Common myeloid progenitor, CD34-positive (primary cell): Measurements from ENCODE around the gene MRPL48.

Source experiments
- CTCF ChIA-PET: fragments of 350-600 bp; sonication (Branson Sonifier 250); formaldehyde crosslinking; loops from one replicate; lab custom pipeline; 2021; ENCODE audit warnings: antibody characterized with exemption; lab: Charles Lee
- POLR2A ChIA-PET: fragments of 350-600 bp; sonication (Branson Sonifier 250); formaldehyde crosslinking; loops from one replicate; lab custom pipeline; 2021; ENCODE audit warnings: antibody characterized with exemption; lab: Charles Lee
- DNase-seq, 3 donors: peaks; one replicate each; pipeline versions ENCODE4 v3.0.0 to v3.0.0-alpha.2; 2013
- H3K27ac ChIP-seq, 2 experiments: 1 replicate in 1 of 2; 2 replicates in 1 of 2; pipeline ENCODE4 v1.7.0; 2013; ENCODE audit warnings: inconsistent platforms in 2 of 2, low read length in 2 of 2, mild to moderate bottlenecking in 2 of 2, low read depth in 1 of 2, moderate library complexity in 1 of 2; ENCODE audit not compliant: severe bottlenecking in 2 of 2, insufficient read depth in 1 of 2, poor library complexity in 1 of 2
- H3K27me3 ChIP-seq, 5 experiments: replicated peaks in 2 of 5; 1 replicate in 3 of 5; 2 replicates in 2 of 5; pipeline versions ENCODE4 v1.6.1 to v1.7.0; 2013; ENCODE audit warnings: low read length in 4 of 5, mild to moderate bottlenecking in 2 of 5, moderate library complexity in 2 of 5, inconsistent platforms in 1 of 5; ENCODE audit not compliant: insufficient read depth in 5 of 5, control insufficient read depth in 4 of 5
- H3K36me3 ChIP-seq, 4 experiments: 1 replicate in 2 of 4; 2 replicates in 2 of 4; pipeline versions ENCODE4 v1.6.1 to v1.7.0; 2013; ENCODE audit warnings: low read length in 3 of 4, control low read depth in 1 of 4, mild to moderate bottlenecking in 1 of 4; ENCODE audit not compliant: control insufficient read depth in 4 of 4, insufficient read depth in 4 of 4
- H3K4me1 ChIP-seq, 4 experiments: 1 replicate in 3 of 4; 2 replicates in 1 of 4; pipeline versions ENCODE4 v1.6.1 to v1.7.1; 2013; ENCODE audit warnings: low read length in 3 of 4, mild to moderate bottlenecking in 3 of 4, control low read depth in 1 of 4, inconsistent platforms in 1 of 4, moderate library complexity in 1 of 4; ENCODE audit not compliant: control insufficient read depth in 4 of 4, insufficient read depth in 4 of 4; ENCODE audit errors: control extremely low read depth in 1 of 4
- H3K4me3 ChIP-seq, 7 experiments: 1 replicate in 4 of 7; 2 replicates in 3 of 7; pipeline versions ENCODE4 v1.5.1 to v1.7.0; 2013; ENCODE audit warnings: mild to moderate bottlenecking in 7 of 7, low read length in 6 of 7, moderate library complexity in 6 of 7, inconsistent platforms in 2 of 7, low read depth in 2 of 7, control low read depth in 1 of 7; ENCODE audit not compliant: insufficient read depth in 4 of 7, control insufficient read depth in 1 of 7; ENCODE audit errors: extremely low read depth in 1 of 7
- H3K9me3 ChIP-seq, 5 experiments: 1 replicate in 4 of 5; 2 replicates in 1 of 5; pipeline versions ENCODE4 v1.6.1 to v1.7.1; 2013; ENCODE audit warnings: low read length in 4 of 5, mild to moderate bottlenecking in 2 of 5, inconsistent platforms in 1 of 5, low read depth in 1 of 5, moderate library complexity in 1 of 5; ENCODE audit not compliant: control insufficient read depth in 4 of 5, insufficient read depth in 2 of 5; ENCODE audit errors: control extremely low read depth in 1 of 5
- WGBS: methylation state at CpG from one replicate; pipeline ENCODE4 v1.1.5; 2013; ENCODE audit not compliant: insufficient coverage; 5-methylcytosine and 5-hydroxymethylcytosine counted together

The MRPL48 gene

GRCh38 chr11:73801136-73801535, 13.5 kb downstream of the MRPL48 start:
- no peak overlapping the region for H3K27ac ChIP-seq
- no peaks in the 10 kb centered on the region for H3K27me3 ChIP-seq
- H3K9me3 ChIP-seq: no peaks in the 10 kb centered on the region
- no CpG with 5 or more reads among the region's 1 CpG for WGBS
- H3K4me3 ChIP-seq: no peak overlapping the region
- DNase-seq: no peak
- ChIA-PET POLR2A (no interaction called here), CTCF (no interaction called here)
- H3K4me1 ChIP-seq: no peaks in the 10 kb centered on the region
- peaks cover 0 to 18% (median 7%) of the 10 kb centered on the region in 4 experiments for H3K36me3 ChIP-seq

- Histone ChIP-seq H3K27ac (no peak overlapping the region), H3K27me3 (no peaks in the 10 kb centered on the region), H3K4me1 (no peaks in the 10 kb centered on the region), H3K4me3 (no peak overlapping the region), H3K9me3 (no peaks in the 10 kb centered on the region), H3K36me3 (peaks cover 4 to 12% (median 8%) of the 10 kb centered on the region in 4 experiments)
- POLR2A ChIA-PET: no interaction called here
- CTCF ChIA-PET: no interaction called here
- DNase-seq: no peak
These were observed 17.0 kb downstream of the MRPL48 start for GRCh38 chr11:73804712-73805111.

GRCh38 chr11:73808052-73808451, 20.4 kb downstream of the MRPL48 start:
- CTCF ChIA-PET: interaction anchor here (1.0 kb wide), 1 partner anchor 20 kb away, joined by 3 read pairs; no protein-coding TSS in a partner anchor
- no CpG with 5 or more reads among the region's 1 CpG for WGBS

GRCh38 chr11:73810637-73811036, 23.0 kb downstream of the MRPL48 start:
- CTCF ChIA-PET: interaction anchor here (1.0 kb wide), 1 partner anchor 8 kb away, joined by 3 read pairs; no protein-coding TSS in a partner anchor
- H3K9me3 ChIP-seq: no peaks in the 10 kb centered on the region
- H3K27me3 ChIP-seq: no peaks in the 10 kb centered on the region
- no peak overlapping the region for H3K27ac ChIP-seq
- WGBS: no CpG with 5 or more reads among the region's 1 CpG
- POLR2A ChIA-PET: no interaction called here
- no peaks in the 10 kb centered on the region for H3K4me1 ChIP-seq
- H3K36me3 ChIP-seq: peaks cover 7 to 13% (median 8%) of the 10 kb centered on the region in 4 experiments
- no peak overlapping the region for H3K4me3 ChIP-seq
- DNase-seq: no peak

More at GRCh38 chr11:73808052-73808451, 20.4 kb downstream of the MRPL48 start:
- POLR2A ChIA-PET: no interaction called here
- no peaks in the 10 kb centered on the region for H3K27me3 ChIP-seq
- no peaks in the 10 kb centered on the region for H3K4me1 ChIP-seq
- peaks cover 7 to 12% (median 8%) of the 10 kb centered on the region in 4 experiments for H3K36me3 ChIP-seq
- no peaks in the 10 kb centered on the region for H3K9me3 ChIP-seq
- no peak for DNase-seq
- H3K4me3 ChIP-seq: no peak overlapping the region
- H3K27ac ChIP-seq: no peak overlapping the region

GRCh38 chr11:73812234-73812633, 24.6 kb downstream of the MRPL48 start:
- Histone ChIP-seq H3K27ac (no peak overlapping the region), H3K27me3 (no peaks in the 10 kb centered on the region), H3K36me3 (peaks cover 5% of the 10 kb centered on the region in 4 experiments), H3K4me1 (no peaks in the 10 kb centered on the region), H3K4me3 (no peak overlapping the region), H3K9me3 (no peaks in the 10 kb centered on the region)
- POLR2A ChIA-PET: no interaction called here
- CTCF ChIA-PET: no interaction called here
- DNase-seq: no peak
- WGBS: 88% methylated on average over 2 of the region's 3 CpGs

GRCh38 chr11:73814812-73815211, 27.1 kb downstream of the MRPL48 start:
- H3K4me3 ChIP-seq: no peak overlapping the region
- no peaks in the 10 kb centered on the region for H3K27me3 ChIP-seq
- no peak for DNase-seq
- H3K27ac ChIP-seq: no peak overlapping the region
- ChIA-PET POLR2A (no interaction called here), CTCF (no interaction called here)
- H3K4me1 ChIP-seq: no peaks in the 10 kb centered on the region
- H3K9me3 ChIP-seq: no peaks in the 10 kb centered on the region
- H3K36me3 ChIP-seq: peaks cover 0 to 3% (median under 1%) of the 10 kb centered on the region in 4 experiments
- 100% methylated on average over 3 of the region's 8 CpGs for WGBS

- no peaks in the 10 kb centered on the region for H3K4me1 ChIP-seq
- H3K27ac ChIP-seq: peak overlapping the region in 1 of 2 experiments; percentile 10
- ChIA-PET CTCF (no interaction called here), POLR2A (no interaction called here)
- DNase-seq: no peak
- H3K36me3 ChIP-seq: peaks cover 0 to 9% (median 1%) of the 10 kb centered on the region in 4 experiments
- H3K27me3 ChIP-seq: no peaks in the 10 kb centered on the region
- no peak overlapping the region for H3K4me3 ChIP-seq
- H3K9me3 ChIP-seq: no peaks in the 10 kb centered on the region
These were observed 31.2 kb downstream of the MRPL48 start for GRCh38 chr11:73818846-73819245.
